Jurkat, Clone E6-1 (cell line): Measurements from ENCODE around the gene AGAP2.
"Not testable (repeated sequence)": the region's sequence is repeated elsewhere in the genome, so short reads cannot be mapped to it uniquely, and the experiment has no call there.

Experiments
- DNase-seq: peaks from one replicate; pipeline ENCODE4 v3.0.0-alpha.2; 2011; ENCODE audit warnings: low read depth, low spot score
- H3K4me3 ChIP-seq: 2 replicates; pipeline ENCODE4 v1.5.1; 2011; ENCODE audit warnings: mild to moderate bottlenecking, low read length, control low read depth, moderate library complexity

The AGAP2 gene

DNA sequence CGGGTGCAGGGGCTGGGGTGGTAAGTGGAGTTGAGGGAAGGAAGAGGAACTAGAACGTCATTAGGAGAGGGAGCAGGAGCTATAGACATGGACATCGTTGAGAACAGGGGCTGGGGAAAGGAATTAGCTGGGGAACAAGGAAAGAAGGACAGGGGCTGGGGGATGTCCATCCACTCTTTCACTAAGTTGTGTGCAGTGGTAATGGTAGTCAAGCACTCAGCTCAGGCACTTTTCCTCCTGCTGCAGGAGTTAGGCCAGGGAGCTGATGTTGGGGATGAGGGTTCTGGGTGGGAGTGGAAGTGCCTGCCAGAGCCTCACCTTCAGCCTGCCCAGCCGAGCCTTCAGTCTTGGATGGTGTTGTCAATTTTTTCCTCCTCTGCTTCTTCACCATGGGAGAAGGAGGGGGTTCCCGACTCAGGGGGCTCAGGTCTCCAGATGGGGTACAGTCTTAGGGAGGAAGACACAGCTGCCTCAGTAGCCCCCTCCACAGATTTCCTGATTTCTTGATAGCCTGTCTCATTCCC is 9.2 kb downstream of the AGAP2 start:
- no peak overlapping the region for H3K4me3 ChIP-seq
- no peak for DNase-seq

DNA sequence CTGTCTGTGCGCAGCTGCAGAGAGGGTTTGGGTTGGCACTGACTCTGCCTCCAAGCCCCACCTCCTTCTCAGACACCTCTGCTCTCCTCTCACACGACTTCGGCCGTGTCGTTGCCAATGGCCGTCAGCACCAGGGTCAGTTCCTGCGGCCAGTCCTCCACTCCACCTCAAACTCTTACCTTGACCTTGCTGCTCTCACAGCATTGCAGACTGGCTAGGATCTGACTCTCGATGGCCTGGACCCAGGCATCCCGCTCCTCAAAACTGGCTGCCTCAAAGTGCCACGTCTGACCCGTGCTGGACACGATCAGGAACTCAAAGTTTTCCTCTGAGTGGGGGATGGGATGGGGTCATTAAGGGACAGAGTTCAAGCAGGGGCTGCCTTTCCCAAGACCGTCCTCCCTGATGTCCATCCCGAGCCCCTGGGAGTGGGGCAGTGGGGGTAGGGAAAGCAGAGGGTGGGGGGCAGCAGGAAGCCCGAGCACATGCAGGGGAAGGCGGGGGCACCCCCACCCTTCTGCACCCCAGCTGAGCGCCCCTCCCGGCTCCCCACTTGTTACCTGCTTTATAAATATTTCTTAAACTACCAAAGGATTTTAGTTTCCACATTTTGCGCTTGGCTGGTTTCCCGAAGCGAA is 10.7 kb downstream of the AGAP2 start:
- H3K4me3 ChIP-seq: no peak overlapping the region
- DNase-seq: no peak

DNA sequence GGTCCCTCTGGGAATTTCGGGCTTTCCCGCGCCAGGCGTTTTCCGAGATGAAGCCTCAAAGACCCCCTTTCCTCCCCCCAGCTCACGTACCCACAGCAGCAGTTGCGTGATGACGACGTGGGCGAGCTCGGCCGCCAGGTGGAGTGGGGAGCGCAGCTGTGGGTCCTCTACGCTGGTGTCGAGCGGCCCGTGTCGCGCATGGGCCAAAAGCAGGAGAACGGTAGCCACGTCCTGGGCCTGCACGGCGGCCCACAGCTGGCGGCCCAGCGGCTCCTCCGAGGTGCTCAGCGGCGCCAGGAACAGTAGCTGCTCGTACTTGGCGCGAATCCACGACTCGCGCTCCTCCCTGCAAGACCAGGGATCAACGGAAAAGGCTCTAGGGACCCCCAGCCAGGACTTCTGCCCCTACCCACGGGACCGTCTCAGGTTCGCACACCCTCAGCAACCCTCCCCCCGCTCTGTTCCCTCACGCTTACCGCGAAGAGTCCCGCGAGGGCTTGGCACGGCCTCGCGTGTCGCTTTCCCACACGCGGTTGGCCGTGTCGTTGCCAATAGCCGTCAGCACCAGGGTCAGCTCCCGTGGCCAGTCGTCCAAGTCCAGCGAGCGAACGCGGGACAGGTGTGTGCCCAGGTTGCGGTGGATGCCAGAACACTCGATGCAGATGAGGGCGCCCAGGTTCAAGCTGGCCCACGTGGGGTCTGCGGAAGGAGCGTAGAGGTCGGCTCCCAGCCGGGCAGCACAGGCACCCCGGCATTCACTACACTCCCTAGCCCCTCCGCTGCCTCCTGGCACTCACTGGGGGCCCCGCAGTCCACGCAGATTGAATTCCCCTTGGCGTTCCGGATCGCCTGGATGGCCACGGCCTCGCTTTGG is 11.4 kb downstream of the AGAP2 start:
- DNase-seq: no peak

GRCh38 chr12:57726151-57726883 is 12.2 kb downstream of the AGAP2 start:
- H3K4me3 ChIP-seq: no peak overlapping the region
- no peak for DNase-seq

More for the DNA sequence above, 11.4 kb downstream of the AGAP2 start:
- no peak overlapping the region for H3K4me3 ChIP-seq

DNA sequence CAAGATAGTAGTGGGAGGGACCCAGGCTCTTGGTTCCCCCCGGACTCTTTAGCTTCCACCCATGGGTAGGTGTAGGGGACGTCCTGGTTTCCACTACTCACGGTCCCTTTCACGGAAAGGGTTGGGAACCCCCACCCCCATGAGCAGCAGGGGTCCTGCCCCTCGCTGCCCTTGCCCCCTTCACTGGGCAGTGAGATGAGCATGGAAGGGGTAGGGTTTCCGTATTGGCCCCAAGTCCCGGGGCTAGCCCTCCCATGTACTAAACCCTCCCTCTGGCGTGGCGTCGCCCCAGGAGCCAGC is 12.7 kb downstream of the AGAP2 start:
- DNase-seq: no peak
- H3K4me3 ChIP-seq: no peak overlapping the region

DNA sequence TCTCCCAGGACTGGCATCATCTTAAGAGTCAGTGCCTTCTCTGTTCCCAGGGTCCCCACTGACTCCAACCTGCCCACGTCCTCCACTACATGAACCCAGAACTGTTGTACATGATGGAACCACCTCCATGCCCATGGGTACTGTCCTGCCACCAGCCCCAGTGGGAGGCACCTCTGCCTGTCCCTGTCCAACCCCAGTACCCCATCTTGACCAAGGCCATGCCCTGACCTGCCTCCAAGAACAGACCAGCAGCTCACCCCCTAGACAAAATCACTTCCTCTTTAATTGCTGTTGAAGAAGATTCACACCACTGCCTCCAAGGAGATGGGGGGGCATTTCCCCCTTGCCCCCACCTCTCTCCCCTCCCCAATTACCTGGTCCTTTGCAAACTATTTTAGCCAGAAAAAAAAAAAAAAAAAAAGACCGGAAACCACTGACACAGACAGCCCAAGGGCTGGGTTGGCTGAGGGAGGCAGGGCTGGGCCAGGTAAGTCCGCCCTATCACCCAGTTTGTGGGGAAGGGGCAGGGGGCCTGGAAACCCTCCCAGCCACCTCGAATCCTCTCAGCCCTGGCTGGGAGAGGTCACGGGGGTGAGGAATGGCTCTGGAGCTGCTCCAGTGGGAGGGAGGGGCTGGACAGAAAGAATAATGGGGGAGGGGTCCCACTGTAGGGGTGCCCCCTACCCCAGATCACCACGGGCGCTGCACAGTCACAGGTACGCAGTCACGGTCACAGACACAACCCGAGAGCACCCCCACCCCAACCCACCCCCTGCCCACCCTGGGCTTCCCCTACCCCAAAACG is 13.4 kb downstream of the AGAP2 start:
- DNase-seq: no peak

DNA sequence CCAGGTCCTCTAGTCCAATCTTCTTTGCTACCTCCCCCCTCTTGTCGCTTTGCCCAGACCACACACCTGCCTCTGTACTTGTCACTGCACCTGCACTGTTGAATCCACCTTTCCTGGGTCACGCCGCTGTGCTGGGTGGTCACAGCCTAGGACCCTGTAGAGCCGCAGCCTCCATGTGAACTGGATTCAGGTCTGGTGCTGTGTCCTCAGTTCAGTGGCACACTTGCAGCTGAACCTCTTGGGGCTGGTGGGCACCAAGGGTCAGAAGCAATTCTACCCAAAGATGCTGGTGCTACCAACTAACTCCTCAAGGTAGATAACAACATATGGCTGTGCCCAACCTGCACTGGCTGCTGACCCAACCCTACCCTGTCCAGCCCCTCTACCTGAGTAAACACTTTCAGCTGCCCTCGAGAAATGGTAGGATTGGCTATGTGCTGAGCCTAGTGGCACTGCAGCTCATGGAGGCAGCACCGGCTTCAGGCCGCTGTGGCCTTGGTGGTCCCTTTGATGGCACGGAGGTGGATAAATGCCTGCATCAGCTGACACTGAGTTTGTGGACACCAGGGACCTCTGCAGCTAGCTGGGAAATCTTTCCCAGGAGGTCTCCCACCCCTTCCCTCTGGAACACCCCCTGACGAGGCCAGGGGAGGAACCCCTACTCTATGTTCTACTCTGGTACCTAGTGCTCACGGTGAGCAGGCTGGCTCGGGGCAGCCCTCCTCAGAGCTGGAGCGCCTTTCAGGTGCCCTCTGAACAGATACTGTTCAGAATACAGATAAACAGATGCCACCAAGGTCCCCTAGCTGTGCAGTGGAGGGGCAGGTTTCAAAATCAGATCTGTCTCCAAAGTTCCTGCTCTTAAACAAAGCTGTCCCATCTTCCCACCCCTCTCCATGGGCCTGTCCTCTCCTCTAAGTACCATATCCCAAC is 14.3 kb downstream of the AGAP2 start:
- DNase-seq: no peak
- no peak overlapping the region for H3K4me3 ChIP-seq

More for the DNA sequence above, 13.4 kb downstream of the AGAP2 start:
- no peak overlapping the region for H3K4me3 ChIP-seq

- H3K4me3 ChIP-seq: no peak overlapping the region
Measured at GRCh38 chr12:57723630-57723962, 14.9 kb downstream of the AGAP2 start.

DNA sequence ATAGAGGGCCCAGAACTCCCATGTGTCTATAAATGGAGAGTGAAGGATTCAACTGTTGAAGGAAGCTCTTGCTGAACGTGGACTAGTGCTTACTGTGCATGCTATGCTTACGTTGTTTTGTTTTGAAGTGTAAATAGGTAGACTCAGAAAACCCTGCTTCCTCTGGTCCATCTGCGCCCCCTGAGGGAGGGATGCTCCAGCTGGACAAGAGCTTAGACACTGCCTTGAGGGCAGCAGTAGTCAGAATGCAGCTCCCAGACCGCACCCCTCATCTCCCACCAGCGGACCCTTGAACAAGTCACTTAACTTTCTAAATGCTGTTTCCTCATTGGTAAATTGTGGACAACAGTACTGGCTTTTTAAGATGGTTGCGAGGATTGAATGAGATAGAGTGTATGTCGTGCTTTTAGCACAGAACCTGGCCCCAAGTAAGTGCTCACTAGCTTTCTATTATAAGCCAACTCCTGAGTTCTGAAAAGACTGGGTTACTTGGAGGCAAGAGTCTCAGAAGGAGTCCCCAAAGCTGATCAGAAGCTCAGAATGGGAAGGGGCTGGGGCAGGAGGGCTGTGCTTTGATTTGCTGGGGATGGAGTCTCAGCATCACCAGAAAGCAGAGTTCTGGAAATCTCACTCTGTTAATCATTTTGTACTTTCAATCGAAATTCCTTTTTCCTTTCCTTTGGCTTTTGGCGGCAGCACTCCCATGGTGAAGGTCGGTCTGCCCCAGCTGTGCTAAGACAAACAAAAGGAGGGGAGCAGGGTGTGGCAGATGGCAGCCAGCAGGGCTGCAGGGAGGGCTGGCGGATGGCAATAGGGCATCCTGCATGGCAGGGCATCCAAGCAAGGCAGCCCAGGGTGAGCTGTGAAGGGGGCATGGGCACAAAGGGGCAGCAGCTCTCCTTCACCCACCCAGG is 15.6 kb downstream of the AGAP2 start:
- no peak for DNase-seq
- H3K4me3 ChIP-seq: no peak overlapping the region

More at GRCh38 chr12:57723630-57723962, 14.9 kb downstream of the AGAP2 start:
- no peak for DNase-seq

DNA sequence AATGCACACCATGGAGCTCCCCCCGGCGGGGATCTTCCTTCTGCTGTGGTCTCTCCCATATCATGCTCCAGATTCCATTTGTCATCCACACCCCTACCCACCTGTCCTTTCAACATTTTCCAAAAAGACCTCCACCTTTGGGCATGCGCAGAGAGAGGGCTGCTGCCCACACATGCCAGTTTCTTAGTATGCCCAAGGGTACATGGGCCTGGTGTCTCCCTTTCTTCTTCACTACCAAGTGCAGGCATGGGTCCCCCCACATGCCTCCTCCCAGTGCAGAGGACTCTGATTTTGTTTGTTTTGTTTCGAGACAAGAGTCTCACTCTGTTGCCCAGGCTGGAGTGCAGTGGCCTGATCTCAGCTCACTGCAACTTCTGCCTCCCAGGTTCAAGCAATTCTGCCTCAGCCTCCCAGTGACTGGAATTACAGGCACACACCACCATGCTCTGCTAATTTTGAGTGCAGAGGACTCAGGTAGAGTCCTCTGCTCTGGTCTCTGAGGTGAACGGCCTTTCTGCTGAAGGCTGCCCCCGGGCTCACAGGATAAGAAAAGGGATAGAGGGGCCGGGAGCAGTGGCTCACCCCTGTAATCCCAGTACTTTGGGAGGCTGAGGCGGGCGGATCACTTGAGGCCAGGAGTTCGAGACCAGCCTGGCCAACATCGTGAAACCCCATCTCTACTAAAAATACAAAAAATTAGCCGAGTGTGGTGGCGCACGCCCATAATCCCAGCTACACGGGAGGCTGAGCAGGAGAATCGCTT is 16.5 kb downstream of the AGAP2 start:
- DNase-seq, H3K4me3 ChIP-seq: not testable (repeated sequence)

DNA sequence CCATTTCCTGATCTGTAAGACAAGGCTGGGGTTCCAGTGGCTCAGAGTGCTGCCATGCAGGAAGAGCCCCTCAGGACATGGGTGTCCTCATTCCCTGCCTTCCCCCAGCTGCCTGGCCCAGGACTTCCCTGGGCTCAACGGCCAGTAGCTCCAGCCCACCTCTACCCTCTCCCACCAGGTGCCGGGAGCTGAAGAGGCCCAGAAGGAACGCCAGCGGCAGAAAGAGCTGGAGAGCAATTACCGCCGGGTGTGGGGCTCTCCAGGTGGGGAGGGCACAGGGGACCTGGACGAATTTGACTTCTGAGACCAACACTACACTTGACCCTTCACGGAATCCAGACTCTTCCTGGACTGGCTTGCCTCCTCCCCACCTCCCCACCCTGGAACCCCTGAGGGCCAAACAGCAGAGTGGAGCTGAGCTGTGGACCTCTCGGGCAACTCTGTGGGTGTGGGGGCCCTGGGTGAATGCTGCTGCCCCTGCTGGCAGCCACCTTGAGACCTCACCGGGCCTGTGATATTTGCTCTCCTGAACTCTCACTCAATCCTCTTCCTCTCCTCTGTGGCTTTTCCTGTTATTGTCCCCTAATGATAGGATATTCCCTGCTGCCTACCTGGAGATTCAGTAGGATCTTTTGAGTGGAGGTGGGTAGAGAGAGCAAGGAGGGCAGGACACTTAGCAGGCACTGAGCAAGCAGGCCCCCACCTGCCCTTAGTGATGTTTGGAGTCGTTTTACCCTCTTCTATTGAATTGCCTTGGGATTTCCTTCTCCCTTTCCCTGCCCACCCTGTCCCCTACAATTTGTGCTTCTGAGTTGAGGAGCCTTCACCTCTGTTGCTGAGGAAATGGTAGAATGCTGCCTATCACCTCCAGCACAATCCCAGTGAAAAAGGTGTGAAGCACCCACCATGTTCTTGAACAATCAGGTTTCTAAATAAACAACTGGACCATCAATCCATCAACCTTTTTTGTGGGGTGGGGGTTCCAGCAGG is 17.6 kb downstream of the AGAP2 start:
- DNase-seq: no peak
- H3K4me3 ChIP-seq: no peak overlapping the region

- DNase-seq: no peak
- H3K4me3 ChIP-seq: no peak overlapping the region
Measured at GRCh38 chr12:57719777-57720605, 18.6 kb downstream of the AGAP2 start.

GRCh38 chr12:57718641-57719528 is 19.7 kb downstream of the AGAP2 start:
- DNase-seq: no peak
- H3K4me3 ChIP-seq: no peak overlapping the region
